PFSK-1 (cell line): ENCODE data around the gene DYNC1LI1.

Experiments used
- POLR2AphosphoS5 ChIP-seq: IDR thresholded peaks from 2 replicates; pipeline ENCODE4 v1.6.1; 2012; ENCODE audit warnings: low read depth, mild to moderate bottlenecking, control low read depth, low read length, moderate library complexity
- REST ChIP-seq, 2 experiments: IDR thresholded peaks; 2 replicates each; pipeline versions ENCODE4 v1.6.1 to v1.8.0; 2011 to 2012; ENCODE audit warnings: low read depth in 2 of 2, low read length in 2 of 2, control low read depth in 1 of 2, inconsistent platforms in 1 of 2, mild to moderate bottlenecking in 1 of 2, moderate library complexity in 1 of 2; ENCODE audit not compliant: insufficient read depth in 1 of 2
- SIN3A ChIP-seq: IDR thresholded peaks from 2 replicates; pipeline ENCODE4 v1.6.1; 2012; ENCODE audit warnings: mild to moderate bottlenecking, low read length, moderate library complexity, borderline replicate concordance; ENCODE audit not compliant: insufficient read depth

GRCh38 chr3:32564195-32564594, 6.5 kb downstream of the DYNC1LI1 start:
- TF ChIP-seq SIN3A: no peak
- no peak for TF ChIP-seq REST (IDR thresholded peaks at IDR 0.05; ENCODE audit: insufficient read depth in 1 of 2, low read depth in 2 of 2, low read length in 2 of 2)
- no peak for TF ChIP-seq POLR2AphosphoS5
